ENCODE data around the gene WDR53. TPM values are rescaled to one million over a fixed set of nuclear protein-coding genes. Genes with fewer than 3 reads are reported as not detected.
A peak's percentile ranks its signal among the peaks of the same experiment; 100 is the strongest.

WDR53 gene
- total RNA-seq, 1 experiment from 2014 or later: 14.8 TPM

DNA sequence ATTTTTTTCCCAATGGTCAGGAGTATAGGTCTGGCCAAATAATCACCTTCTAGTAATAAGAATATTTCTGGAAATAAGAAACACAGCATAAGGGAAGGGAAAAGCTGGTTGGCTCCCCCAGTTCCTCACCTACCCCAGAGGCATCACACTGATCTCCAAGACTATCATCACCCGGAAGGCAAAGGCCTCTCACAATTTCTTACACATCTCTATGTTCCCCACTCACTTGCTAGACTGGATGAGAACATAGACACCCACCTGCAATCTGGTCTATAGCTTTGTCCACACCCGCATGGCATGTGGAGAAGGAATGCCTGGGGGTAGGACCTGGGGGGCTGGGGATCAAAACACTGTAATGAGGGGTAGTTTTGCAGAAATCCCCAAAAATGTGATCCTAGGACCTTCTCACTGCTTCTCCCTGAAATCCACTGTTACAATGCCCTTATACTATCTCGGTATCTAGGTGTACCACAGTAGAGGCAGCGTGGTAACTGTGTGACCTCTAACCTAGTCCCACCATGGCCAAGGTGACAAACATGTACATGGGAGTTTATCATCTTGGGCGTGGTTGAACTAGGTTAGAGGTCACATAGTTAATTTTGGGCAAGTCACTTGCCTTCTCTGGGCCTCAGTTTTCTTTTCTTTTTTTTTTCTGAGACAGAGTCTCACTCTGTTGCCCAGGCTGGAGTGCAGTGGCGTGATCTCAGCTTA lies 41.6 kb upstream of the WDR53 start:
- ATAC-seq (peak; percentile 22; the same call in 1 of the 2 replicates), DNase-seq (ENCODE audit: low read depth, low spot score) (no peak)
- H3K9me3 ChIP-seq (ENCODE audit: control insufficient read depth in 1 of 2, insufficient read depth in 1 of 2, low read depth in 1 of 2, low read length in 2 of 2): no peaks in the 10 kb centered on the region
- BruUV-seq (replicated peaks): no TSS peak
- H4K20me1 ChIP-seq (ENCODE audit: insufficient read depth): no peaks in the 10 kb centered on the region
- H3K27ac ChIP-seq (ENCODE audit: low read depth, low read length): no peak overlapping the region
- intact Hi-C loops (cut with micrococcal nuclease): loop anchor here (1.0 to 10.0 kb wide), 3 partner anchors 75 to 575 kb away; no protein-coding TSS in a partner anchor
- H3K9ac ChIP-seq (ENCODE audit: low read length): 0 out of 2 replicates have a peak overlapping the region, but pooled peaks have one; percentile 7
- peaks cover 22 to 36% of the 10 kb centered on the region in 2 experiments; a peak in 3 of 4 replicates for H3K4me1 ChIP-seq (ENCODE audit: control insufficient read depth in 1 of 2, insufficient read depth in 2 of 2, low read length in 2 of 2)
- no peaks in the 10 kb centered on the region for H3K36me3 ChIP-seq (ENCODE audit: control insufficient read depth in 1 of 2, insufficient read depth in 2 of 2, low read length in 2 of 2)
- no peaks in the 10 kb centered on the region for H3K79me2 ChIP-seq (ENCODE audit: insufficient read depth, low read length)
- ChIA-PET POLR2A (interaction anchor here (0.6 to 1.3 kb wide), 4 partner anchors 16 to 82 kb away, joined by 3 to 6 read pairs (median 4); no protein-coding TSS in a partner anchor), RAD21 (ENCODE audit: low non-redundant PET in 1 of 2, low total read pairs in 2 of 2, uncharacterized antibody in 2 of 2, unreplicated experiment in 2 of 2) (interaction anchor here (0.7 to 1.6 kb wide), 7 partner anchors 75 to 360 kb away, joined by 3 to 14 read pairs (median 3); partner anchors contain the start of gene NCBP2 (in 1 of the 2)), CTCF (interaction anchor here (0.6 to 4.8 kb wide), 18 partner anchors 8 to 361 kb away, joined by 3 to 62 read pairs (median 4); no protein-coding TSS in a partner anchor)
- peak overlapping the region; percentile 96 for H2AFZ ChIP-seq (ENCODE audit: low read depth, low read length, poor library complexity, severe bottlenecking)
- no peaks in the 10 kb centered on the region for H3K9me2 ChIP-seq (ENCODE audit: insufficient read depth)
- peak overlapping the region; percentile 49; the same call in 1 of the 2 replicates for H3K4me2 ChIP-seq (ENCODE audit: low read length)
- H3K4me3 ChIP-seq (replicated peaks in 1 of 2; ENCODE audit: low read depth in 1 of 2, low read length in 2 of 2): no peak overlapping the region
- TF ChIP-seq TCF7L2 (IDR thresholded peaks at IDR 0.05; ENCODE audit: borderline replicate concordance, extremely low read depth, insufficient read depth, insufficient read length) (no peak), POLR2AphosphoS5 (IDR thresholded peaks at IDR 0.05; ENCODE audit: low read depth, low read length) (no peak), CEBPB (IDR thresholded peaks at IDR 0.05; ENCODE audit: low read depth) (no peak), EZH2 (IDR thresholded peaks at IDR 0.05) (no peak), ZFX (IDR thresholded peaks at IDR 0.05) (no peak), SP1 (IDR thresholded peaks at IDR 0.05; ENCODE audit: low read depth) (no peak), RAD21 (IDR thresholded peaks at IDR 0.05; ENCODE audit: low read depth) (no peak), CBX3 (IDR thresholded peaks at IDR 0.05; ENCODE audit: low read depth) (no peak), ATF3 (IDR thresholded peaks at IDR 0.05) (no peak), ELF1 (IDR thresholded peaks at IDR 0.05; ENCODE audit: borderline replicate concordance, low read depth) (no peak), POLR2A (IDR thresholded peaks at IDR 0.05; ENCODE audit: borderline replicate concordance, extremely low read depth, insufficient read depth, insufficient read length) (no peak), JUND (IDR thresholded peaks at IDR 0.05) (no peak), SRF (IDR thresholded peaks at IDR 0.05; ENCODE audit: low read depth) (no peak), EZH2phosphoT487 (IDR thresholded peaks at IDR 0.05; ENCODE audit: borderline replicate concordance) (no peak)
- TF ChIP-seq, protein P1, sequence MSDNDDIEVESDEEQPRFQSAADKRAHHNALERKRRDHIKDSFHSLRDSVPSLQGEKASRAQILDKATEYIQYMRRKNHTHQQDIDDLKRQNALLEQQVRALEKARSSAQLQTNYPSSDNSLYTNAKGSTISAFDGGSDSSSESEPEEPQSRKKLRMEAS (IDR thresholded peaks at IDR 0.05): no peak
- TF ChIP-seq, protein P2, sequence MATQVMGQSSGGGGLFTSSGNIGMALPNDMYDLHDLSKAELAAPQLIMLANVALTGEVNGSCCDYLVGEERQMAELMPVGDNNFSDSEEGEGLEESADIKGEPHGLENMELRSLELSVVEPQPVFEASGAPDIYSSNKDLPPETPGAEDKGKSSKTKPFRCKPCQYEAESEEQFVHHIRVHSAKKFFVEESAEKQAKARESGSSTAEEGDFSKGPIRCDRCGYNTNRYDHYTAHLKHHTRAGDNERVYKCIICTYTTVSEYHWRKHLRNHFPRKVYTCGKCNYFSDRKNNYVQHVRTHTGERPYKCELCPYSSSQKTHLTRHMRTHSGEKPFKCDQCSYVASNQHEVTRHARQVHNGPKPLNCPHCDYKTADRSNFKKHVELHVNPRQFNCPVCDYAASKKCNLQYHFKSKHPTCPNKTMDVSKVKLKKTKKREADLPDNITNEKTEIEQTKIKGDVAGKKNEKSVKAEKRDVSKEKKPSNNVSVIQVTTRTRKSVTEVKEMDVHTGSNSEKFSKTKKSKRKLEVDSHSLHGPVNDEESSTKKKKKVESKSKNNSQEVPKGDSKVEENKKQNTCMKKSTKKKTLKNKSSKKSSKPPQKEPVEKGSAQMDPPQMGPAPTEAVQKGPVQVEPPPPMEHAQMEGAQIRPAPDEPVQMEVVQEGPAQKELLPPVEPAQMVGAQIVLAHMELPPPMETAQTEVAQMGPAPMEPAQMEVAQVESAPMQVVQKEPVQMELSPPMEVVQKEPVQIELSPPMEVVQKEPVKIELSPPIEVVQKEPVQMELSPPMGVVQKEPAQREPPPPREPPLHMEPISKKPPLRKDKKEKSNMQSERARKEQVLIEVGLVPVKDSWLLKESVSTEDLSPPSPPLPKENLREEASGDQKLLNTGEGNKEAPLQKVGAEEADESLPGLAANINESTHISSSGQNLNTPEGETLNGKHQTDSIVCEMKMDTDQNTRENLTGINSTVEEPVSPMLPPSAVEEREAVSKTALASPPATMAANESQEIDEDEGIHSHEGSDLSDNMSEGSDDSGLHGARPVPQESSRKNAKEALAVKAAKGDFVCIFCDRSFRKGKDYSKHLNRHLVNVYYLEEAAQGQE (IDR thresholded peaks at IDR 0.05; ENCODE audit: low read depth): no peak
- TF ChIP-seq, protein P3, sequence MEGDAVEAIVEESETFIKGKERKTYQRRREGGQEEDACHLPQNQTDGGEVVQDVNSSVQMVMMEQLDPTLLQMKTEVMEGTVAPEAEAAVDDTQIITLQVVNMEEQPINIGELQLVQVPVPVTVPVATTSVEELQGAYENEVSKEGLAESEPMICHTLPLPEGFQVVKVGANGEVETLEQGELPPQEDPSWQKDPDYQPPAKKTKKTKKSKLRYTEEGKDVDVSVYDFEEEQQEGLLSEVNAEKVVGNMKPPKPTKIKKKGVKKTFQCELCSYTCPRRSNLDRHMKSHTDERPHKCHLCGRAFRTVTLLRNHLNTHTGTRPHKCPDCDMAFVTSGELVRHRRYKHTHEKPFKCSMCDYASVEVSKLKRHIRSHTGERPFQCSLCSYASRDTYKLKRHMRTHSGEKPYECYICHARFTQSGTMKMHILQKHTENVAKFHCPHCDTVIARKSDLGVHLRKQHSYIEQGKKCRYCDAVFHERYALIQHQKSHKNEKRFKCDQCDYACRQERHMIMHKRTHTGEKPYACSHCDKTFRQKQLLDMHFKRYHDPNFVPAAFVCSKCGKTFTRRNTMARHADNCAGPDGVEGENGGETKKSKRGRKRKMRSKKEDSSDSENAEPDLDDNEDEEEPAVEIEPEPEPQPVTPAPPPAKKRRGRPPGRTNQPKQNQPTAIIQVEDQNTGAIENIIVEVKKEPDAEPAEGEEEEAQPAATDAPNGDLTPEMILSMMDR (IDR thresholded peaks at IDR 0.05 in 2 of 3, conservative IDR thresholded peaks at IDR 0.05 in 1 of 3; ENCODE audit: borderline replicate concordance in 1 of 3, insufficient read depth in 1 of 3, low read depth in 2 of 3, low read length in 2 of 3): no peak
- no peaks in the 10 kb centered on the region for H3K27me3 ChIP-seq (ENCODE audit: insufficient read depth, low read length)
